NCI-H146 treated with DMSO at 0.1 percent for 48 hours (cell line): ENCODE measurements around the gene WDHD1.
"Not testable (repeated sequence)": the region's sequence is repeated elsewhere in the genome, so short reads cannot be mapped to it uniquely, and the experiment has no call there.

Experiments
- DNase-seq: peaks from one replicate; lab custom pipeline; 2025; ENCODE audit not compliant: unreplicated experiment; lab: John Stamatoyannopoulos, UW

WDHD1 gene

GRCh38 chr14:55026793-55027561 lies at the start of gene WDHD1, which contains the start of gene SOCS4:
WDHD1 (minus strand) TSS chr14:55027099; CDS start chr14:55026787, 312 bp downstream.
SOCS4 (plus strand) TSS chr14:55027236; CDS start chr14:55043042, 15,806 bp downstream.
- peak; percentile 74 for DNase-seq

- DNase-seq = no peak
Observed at GRCh38 chr14:55075628-55076175, 48.8 kb upstream of the WDHD1 start.

GRCh38 chr14:55074662-55075061 lies 47.8 kb upstream of the WDHD1 start:
- no peak for DNase-seq

- no peak for DNase-seq
Observed at GRCh38 chr14:55073856-55074255, 47.0 kb upstream of the WDHD1 start.

- no peak for DNase-seq
Observed at GRCh38 chr14:55071870-55072640, 45.2 kb upstream of the WDHD1 start.

GRCh38 chr14:55070981-55071411 lies 44.1 kb upstream of the WDHD1 start:
- DNase-seq = no peak

GRCh38 chr14:55066223-55066622 lies 39.3 kb upstream of the WDHD1 start:
- no peak for DNase-seq

GRCh38 chr14:55065411-55065810 lies 38.5 kb upstream of the WDHD1 start:
- no peak for DNase-seq

GRCh38 chr14:55064896-55065295 lies 38.0 kb upstream of the WDHD1 start:
- not testable (repeated sequence) for DNase-seq

GRCh38 chr14:55062517-55063351 lies 35.8 kb upstream of the WDHD1 start:
- DNase-seq = no peak

- DNase-seq = no peak
Observed at GRCh38 chr14:55059333-55059732, 32.4 kb upstream of the WDHD1 start.

- DNase-seq = no peak
Observed at GRCh38 chr14:55057919-55058318, 31.0 kb upstream of the WDHD1 start.

- DNase-seq = no peak
Observed at GRCh38 chr14:55054098-55054497, 27.2 kb upstream of the WDHD1 start.

GRCh38 chr14:55053500-55053899 lies 26.6 kb upstream of the WDHD1 start:
- DNase-seq = no peak

- no peak for DNase-seq
Observed at GRCh38 chr14:55053018-55053417, 26.1 kb upstream of the WDHD1 start.

GRCh38 chr14:55052269-55052930 lies 25.5 kb upstream of the WDHD1 start:
- DNase-seq = peak; percentile 63

- DNase-seq = peak; percentile 80
Observed at GRCh38 chr14:55051423-55052268, 24.7 kb upstream of the WDHD1 start, which contains the start of gene MAPK1IP1L. MAPK1IP1L (plus strand) TSS chr14:55051647; CDS start chr14:55061684, 10,037 bp downstream.

GRCh38 chr14:55051165-55051422 lies 24.2 kb upstream of the WDHD1 start:
- no peak for DNase-seq

- DNase-seq = no peak
Observed at GRCh38 chr14:55048900-55049436, 22.1 kb upstream of the WDHD1 start.
